PC-3 (cell line): Measurements from ENCODE around the gene CHST14. TPM values are rescaled to one million over a fixed set of nuclear protein-coding genes. Genes with fewer than 3 reads are reported as not detected.

Experiments
- ATAC-seq: fragments of 200-7000 bp; cut with Tn5 transposase; 2 replicates; pipeline ENCODE4 v1.9.1; 2020; ENCODE audit warnings: mild to moderate bottlenecking, moderate library complexity
- BruUV-seq: library from RNA; stranded (reverse); fragments of 400-500 nt; replicated peaks from 2 replicates; lab custom pipeline; 2021; lab: Mats Ljungman, UMichigan
- CTCF ChIA-PET: fragments of 300-600 bp; sonication (Branson Sonifier 250); formaldehyde crosslinking; loops from one replicate; lab custom pipeline; 2022; ENCODE audit warnings: antibody characterized with exemption; lab: Charles Lee
- POLR2A ChIA-PET: fragments of 300-600 bp; sonication (Branson Sonifier 250); formaldehyde crosslinking; loops from one replicate; lab custom pipeline; 2022; ENCODE audit warnings: antibody characterized with exemption; ENCODE audit not compliant: unreplicated experiment; lab: Charles Lee
- DNase-seq: peaks from one replicate; pipeline ENCODE4 v3.0.0-alpha.2; 2015
- H2AFZ ChIP-seq: fragments of 300-600 bp; sonication (generic); 2 replicates; pipeline ENCODE4 v1.6.0; 2016; ENCODE audit warnings: antibody characterized with exemption, low read length
- H3F3A ChIP-seq: fragments of 300-600 bp; sonication (generic); one replicate; pipeline ENCODE4 v1.6.0; 2017; ENCODE audit warnings: antibody characterized with exemption, low read length, control low read depth, mild to moderate bottlenecking; ENCODE audit not compliant: unreplicated experiment
- H3K27ac ChIP-seq: fragments of 300-600 bp; sonication (generic); 2 replicates; pipeline ENCODE4 v1.5.1; 2016; ENCODE audit warnings: mild to moderate bottlenecking, low read length
- H3K27me3 ChIP-seq: fragments of 300-600 bp; sonication (generic); 2 replicates; pipeline ENCODE4 v1.6.1; 2016; ENCODE audit warnings: low read length, mixed read lengths
- H3K36me3 ChIP-seq: fragments of 300-600 bp; sonication (generic); 2 replicates; pipeline ENCODE4 v1.6.1; 2016; ENCODE audit warnings: low read depth, mixed run types, low read length, mixed read lengths
- H3K4me1 ChIP-seq: fragments of 300-600 bp; sonication (generic); 2 replicates; pipeline ENCODE4 v1.5.1; 2016; ENCODE audit warnings: low read length; ENCODE audit not compliant: insufficient read depth
- H3K4me2 ChIP-seq: fragments of 300-600 bp; sonication (generic); 2 replicates; pipeline ENCODE4 v1.6.0; 2016; ENCODE audit warnings: low read length
- H3K4me3 ChIP-seq: fragments of 300-600 bp; sonication (generic); 2 replicates; pipeline ENCODE4 v1.5.1; 2016; ENCODE audit warnings: mild to moderate bottlenecking, low read length, mixed read lengths
- H3K79me2 ChIP-seq: fragments of 300-600 bp; sonication (generic); 2 replicates; pipeline ENCODE4 v1.6.1; 2017; ENCODE audit warnings: low read length, mixed read lengths
- H3K9ac ChIP-seq: fragments of 300-600 bp; sonication (generic); 2 replicates; pipeline ENCODE4 v1.6.0; 2016; ENCODE audit warnings: mild to moderate bottlenecking, low read length
- H3K9me2 ChIP-seq: fragments of 300-600 bp; sonication (generic); replicated peaks from 2 replicates; pipeline ENCODE4 v1.6.1; 2016; ENCODE audit warnings: mixed run types, low read length, mixed read lengths
- H3K9me3 ChIP-seq: fragments of 300-600 bp; sonication (generic); 2 replicates; pipeline ENCODE4 v1.6.1; 2016; ENCODE audit warnings: low read length, mixed read lengths
- H4K20me1 ChIP-seq: fragments of 300-600 bp; sonication (generic); 2 replicates; pipeline ENCODE4 v1.6.1; 2016; ENCODE audit warnings: low read length, mixed read lengths
- EZH2 ChIP-seq: fragments of 300-600 bp; sonication (generic); IDR thresholded peaks from one replicate; pipeline ENCODE4 v1.6.1; 2017; ENCODE audit warnings: antibody characterized with exemption, mild to moderate bottlenecking, low read length; ENCODE audit not compliant: unreplicated experiment
- EZH2phosphoT487 ChIP-seq: fragments of 300-600 bp; sonication (generic); IDR thresholded peaks from 2 replicates; pipeline ENCODE4 v1.6.1; 2018; ENCODE audit warnings: mild to moderate bottlenecking, antibody characterized with exemption, low read length, borderline replicate concordance
- intact Hi-C: fragments of 100-400 bp; cut with micrococcal nuclease; formaldehyde crosslinking; loops from 2 replicates; pipeline ENCODE4 v1.9.0; 2023
- total RNA-seq: library from RNA; depleted of rRNA; stranded (reverse); fragments of >200 nt; gene quantifications from 2 replicates; pipeline ENCODE4 v1.2.3, GENCODE V29; 2014
- TF ChIP-seq, protein P1 (sequence below): fragments of 300-600 bp; sonication (generic); conservative IDR thresholded peaks from 2 replicates; pipeline ENCODE4 v1.5.1; 2017; ENCODE audit warnings: antibody characterized with exemption, low read depth, mild to moderate bottlenecking, low read length

Gene CHST14
- total RNA-seq, 1 experiment from 2014 or later: 13.0 TPM

DNA sequence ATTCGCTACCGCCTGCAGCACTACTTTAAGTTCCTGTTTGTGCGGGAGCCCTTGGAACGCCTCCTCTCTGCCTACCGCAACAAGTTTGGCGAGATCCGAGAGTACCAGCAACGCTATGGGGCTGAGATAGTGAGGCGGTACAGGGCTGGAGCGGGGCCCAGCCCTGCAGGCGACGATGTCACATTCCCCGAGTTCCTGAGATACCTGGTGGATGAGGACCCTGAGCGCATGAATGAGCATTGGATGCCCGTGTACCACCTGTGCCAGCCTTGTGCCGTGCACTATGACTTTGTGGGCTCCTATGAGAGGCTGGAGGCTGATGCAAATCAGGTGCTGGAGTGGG lies 995 bp downstream of the CHST14 start:
- ChIA-PET POLR2A (no interaction called here), CTCF (no interaction called here)
- no peaks in the 10 kb centered on the region for H3K9me3 ChIP-seq
- peaks cover 20% of the 10 kb centered on the region for H3K4me1 ChIP-seq
- peak; percentile 19 for ATAC-seq
- peak overlapping the region; percentile 100 for H3K4me2 ChIP-seq
- H3K9me2 ChIP-seq: no peaks in the 10 kb centered on the region
- peak overlapping the region; percentile 96 for H3K4me3 ChIP-seq
- no peaks in the 10 kb centered on the region for H4K20me1 ChIP-seq
- H3K27me3 ChIP-seq: no peaks in the 10 kb centered on the region
- DNase-seq: peak; percentile 77
- H3K27ac ChIP-seq: no peak overlapping the region
- no TSS peak for BruUV-seq
- H3K9ac ChIP-seq: peak overlapping the region; percentile 74
- H2AFZ ChIP-seq: peak overlapping the region; percentile 94
- no peaks in the 10 kb centered on the region for H3K36me3 ChIP-seq
- TF ChIP-seq EZH2 (no peak), EZH2phosphoT487 (no peak)
- TF ChIP-seq, protein P1, sequence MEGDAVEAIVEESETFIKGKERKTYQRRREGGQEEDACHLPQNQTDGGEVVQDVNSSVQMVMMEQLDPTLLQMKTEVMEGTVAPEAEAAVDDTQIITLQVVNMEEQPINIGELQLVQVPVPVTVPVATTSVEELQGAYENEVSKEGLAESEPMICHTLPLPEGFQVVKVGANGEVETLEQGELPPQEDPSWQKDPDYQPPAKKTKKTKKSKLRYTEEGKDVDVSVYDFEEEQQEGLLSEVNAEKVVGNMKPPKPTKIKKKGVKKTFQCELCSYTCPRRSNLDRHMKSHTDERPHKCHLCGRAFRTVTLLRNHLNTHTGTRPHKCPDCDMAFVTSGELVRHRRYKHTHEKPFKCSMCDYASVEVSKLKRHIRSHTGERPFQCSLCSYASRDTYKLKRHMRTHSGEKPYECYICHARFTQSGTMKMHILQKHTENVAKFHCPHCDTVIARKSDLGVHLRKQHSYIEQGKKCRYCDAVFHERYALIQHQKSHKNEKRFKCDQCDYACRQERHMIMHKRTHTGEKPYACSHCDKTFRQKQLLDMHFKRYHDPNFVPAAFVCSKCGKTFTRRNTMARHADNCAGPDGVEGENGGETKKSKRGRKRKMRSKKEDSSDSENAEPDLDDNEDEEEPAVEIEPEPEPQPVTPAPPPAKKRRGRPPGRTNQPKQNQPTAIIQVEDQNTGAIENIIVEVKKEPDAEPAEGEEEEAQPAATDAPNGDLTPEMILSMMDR: no peak
- H3K79me2 ChIP-seq: peaks cover 16% of the 10 kb centered on the region
- intact Hi-C loops: loop anchor here (2.0 kb wide), 2 partner anchors 31 to 35 kb away; partner anchors contain the start of gene BAHD1
- peaks cover 4% of the 10 kb centered on the region for H3F3A ChIP-seq

DNA sequence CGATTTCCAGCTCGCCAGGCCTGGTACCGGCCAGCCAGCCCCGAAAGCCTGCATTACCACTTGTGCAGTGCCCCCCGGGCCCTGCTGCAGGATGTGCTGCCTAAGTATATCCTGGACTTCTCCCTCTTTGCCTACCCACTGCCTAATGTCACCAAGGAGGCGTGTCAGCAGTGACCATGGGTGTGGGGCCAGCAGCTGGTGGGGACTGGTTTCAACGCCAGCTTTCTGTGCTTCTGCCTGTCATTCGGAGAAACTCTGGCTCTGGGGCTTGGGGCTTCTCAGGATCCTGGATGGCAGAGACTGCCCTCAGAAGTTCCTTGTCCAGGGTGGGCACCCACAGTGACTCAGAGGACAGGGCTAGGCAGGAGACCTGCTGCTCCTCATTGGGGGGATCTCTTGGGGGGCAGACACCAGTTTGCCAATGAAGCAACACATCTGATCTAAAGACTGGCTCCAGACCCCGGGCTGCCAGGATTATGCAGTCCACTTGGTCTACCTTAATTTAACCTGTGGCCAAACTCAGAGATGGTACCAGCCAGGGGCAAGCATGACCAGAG lies 1.5 kb downstream of the CHST14 start:
- ChIA-PET POLR2A (no interaction called here), CTCF (no interaction called here)
- H4K20me1 ChIP-seq: no peaks in the 10 kb centered on the region
- H3K4me1 ChIP-seq: peaks cover 20% of the 10 kb centered on the region
- no peaks in the 10 kb centered on the region for H3K9me3 ChIP-seq
- H3K4me3 ChIP-seq: peak overlapping the region; percentile 96
- BruUV-seq: no TSS peak
- no peak overlapping the region for H3K9ac ChIP-seq
- intact Hi-C loops: no loop called here
- peak overlapping the region; percentile 94 for H2AFZ ChIP-seq
- no peaks in the 10 kb centered on the region for H3K36me3 ChIP-seq
- peaks cover 16% of the 10 kb centered on the region for H3K79me2 ChIP-seq
- H3K4me2 ChIP-seq: peak overlapping the region; percentile 100
- peaks cover 4% of the 10 kb centered on the region for H3F3A ChIP-seq
- TF ChIP-seq EZH2phosphoT487 (no peak), EZH2 (no peak)
- TF ChIP-seq, protein P1: no peak
- ATAC-seq (no peak), DNase-seq (no peak)
- H3K27ac ChIP-seq: no peak overlapping the region
- no peaks in the 10 kb centered on the region for H3K27me3 ChIP-seq
- no peaks in the 10 kb centered on the region for H3K9me2 ChIP-seq

DNA sequence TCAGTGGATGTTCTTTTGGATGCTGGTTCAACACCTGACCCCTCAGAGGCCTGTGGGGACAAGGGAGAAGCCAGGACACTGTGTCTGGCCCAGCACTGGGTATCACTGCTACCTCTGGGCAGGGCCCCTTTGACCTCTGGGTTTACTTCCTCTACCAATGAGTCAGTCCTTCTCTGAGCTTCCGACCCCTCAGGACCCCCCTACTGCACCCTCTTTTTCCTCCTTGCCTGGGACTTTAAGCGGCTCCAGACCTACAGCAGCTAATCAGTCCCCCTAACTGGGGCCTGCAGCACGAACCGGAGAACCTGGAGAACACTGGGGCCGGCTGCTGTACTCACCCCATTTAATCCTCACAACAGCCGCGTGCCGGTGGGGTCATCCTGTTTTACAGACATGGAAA lies 3.8 kb downstream of the CHST14 start:
- no peak overlapping the region for H3K27ac ChIP-seq
- no peaks in the 10 kb centered on the region for H3K9me3 ChIP-seq
- no TSS peak for BruUV-seq
- H4K20me1 ChIP-seq: no peaks in the 10 kb centered on the region
- no peaks in the 10 kb centered on the region for H3K9me2 ChIP-seq
- no peak for ATAC-seq
- CTCF ChIA-PET: no interaction called here
- H3F3A ChIP-seq: peaks cover 4% of the 10 kb centered on the region
- no peaks in the 10 kb centered on the region for H3K36me3 ChIP-seq
- POLR2A ChIA-PET: no interaction called here
- H2AFZ ChIP-seq: no peak overlapping the region
- H3K4me3 ChIP-seq: no peak overlapping the region
- TF ChIP-seq EZH2 (no peak), EZH2phosphoT487 (no peak)
- TF ChIP-seq, protein P1: no peak
- intact Hi-C loops: no loop called here
- H3K4me1 ChIP-seq: peaks cover 30% of the 10 kb centered on the region
- no peak overlapping the region for H3K4me2 ChIP-seq
- H3K27me3 ChIP-seq: no peaks in the 10 kb centered on the region
- H3K79me2 ChIP-seq: peaks cover 16% of the 10 kb centered on the region
- DNase-seq: no peak
- H3K9ac ChIP-seq: no peak overlapping the region
